ENCODE measurements around the gene EVI2B.
"Not testable (repeated sequence)": the region's sequence is repeated elsewhere in the genome, so short reads cannot be mapped to it uniquely, and the experiment has no call there.

Gene EVI2B

GRCh38 chr17:31313982-31314781 lies at the start of gene EVI2B:
TSS of gene EVI2B (minus strand) at chr17:31314054. CDS start at chr17:31305609, 8,445 bp downstream.
- peak; percentile 27 for DNase-seq (ENCODE audit: low spot score)

DNA sequence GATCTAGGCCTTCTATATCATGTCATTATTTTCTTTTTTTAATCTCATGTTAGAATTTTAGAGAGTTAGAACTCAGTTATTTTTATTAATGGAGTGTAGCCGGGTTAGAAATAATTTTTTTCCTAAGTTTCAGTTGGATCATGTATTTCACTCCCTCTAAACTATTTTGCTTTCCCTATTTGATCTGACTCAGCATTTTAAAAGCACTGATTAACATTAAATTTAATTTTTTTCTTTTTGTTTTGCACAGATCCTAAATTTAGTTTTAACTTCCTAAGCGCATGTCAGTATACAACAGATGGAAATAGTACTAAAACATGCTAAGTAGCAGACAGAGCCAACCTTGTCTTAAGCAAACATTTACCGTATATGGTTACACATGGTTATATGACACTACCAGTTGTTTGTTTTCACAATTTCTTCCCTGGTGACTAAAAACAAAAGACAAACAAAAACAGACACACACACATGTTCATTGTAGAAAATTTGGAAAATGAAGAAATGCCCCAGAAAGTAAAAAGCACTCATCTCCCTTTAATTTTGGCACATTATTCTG lies 44.1 kb upstream of the EVI2B start:
- no peak for DNase-seq (ENCODE audit: low spot score)

DNA sequence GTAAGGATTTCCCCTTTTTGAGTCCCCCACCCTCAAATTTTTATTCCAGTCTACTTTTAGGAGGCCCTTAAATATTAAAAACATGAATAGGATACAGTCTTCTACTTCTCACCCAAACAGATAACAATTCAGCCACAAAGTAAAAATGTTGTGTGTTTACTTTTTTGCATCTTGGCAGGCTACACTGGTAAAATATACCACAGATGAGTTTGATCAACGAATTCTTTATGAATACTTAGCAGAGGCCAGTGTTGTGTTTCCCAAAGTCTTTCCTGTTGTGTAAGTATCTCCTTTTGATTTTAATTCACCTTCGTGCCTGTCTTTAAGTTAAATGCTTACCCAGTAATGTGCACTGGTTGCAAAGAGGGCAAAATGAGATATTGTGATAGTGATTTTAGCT lies 43.2 kb upstream of the EVI2B start:
- no peak for DNase-seq (ENCODE audit: low spot score)

DNA sequence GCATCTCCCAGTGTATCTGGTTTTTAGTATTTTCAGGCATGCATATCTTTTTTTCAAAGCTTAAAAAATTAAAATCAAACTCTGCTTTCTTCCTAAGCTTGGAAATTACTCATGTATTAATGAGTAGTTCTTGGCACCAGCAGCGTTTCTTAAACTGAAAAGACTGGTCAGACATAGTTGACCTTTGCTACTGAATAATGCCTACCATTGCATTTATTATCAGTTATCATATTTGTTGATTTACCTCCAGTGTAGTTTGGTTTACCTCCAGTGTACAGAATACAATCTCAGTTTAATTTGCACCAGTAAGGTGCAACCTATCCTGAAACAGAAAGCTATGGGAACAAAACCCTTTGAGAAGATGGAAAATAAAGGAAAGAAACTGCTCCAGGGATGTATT lies 42.1 kb upstream of the EVI2B start:
- DNase-seq (ENCODE audit: low spot score): no peak

DNA sequence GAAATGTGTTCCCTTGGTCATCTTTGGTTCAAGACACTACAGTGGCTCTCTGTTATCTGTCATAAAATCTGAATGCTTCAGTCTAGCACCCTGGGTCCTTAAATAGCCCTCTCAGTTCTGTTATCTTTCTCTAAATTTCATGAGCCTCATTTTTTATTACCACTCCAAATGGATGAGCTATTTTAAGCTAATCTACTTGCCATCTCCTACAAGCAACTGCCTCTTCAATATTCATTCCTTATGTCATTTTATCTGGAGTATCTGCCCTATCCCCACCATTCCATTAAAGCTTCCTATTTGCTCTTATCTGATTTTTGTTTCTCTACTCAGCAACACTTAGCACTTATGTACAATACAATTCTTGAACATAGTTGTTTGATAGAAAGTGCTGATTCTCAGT lies 35.6 kb upstream of the EVI2B start:
- no peak for DNase-seq (ENCODE audit: low spot score)

DNA sequence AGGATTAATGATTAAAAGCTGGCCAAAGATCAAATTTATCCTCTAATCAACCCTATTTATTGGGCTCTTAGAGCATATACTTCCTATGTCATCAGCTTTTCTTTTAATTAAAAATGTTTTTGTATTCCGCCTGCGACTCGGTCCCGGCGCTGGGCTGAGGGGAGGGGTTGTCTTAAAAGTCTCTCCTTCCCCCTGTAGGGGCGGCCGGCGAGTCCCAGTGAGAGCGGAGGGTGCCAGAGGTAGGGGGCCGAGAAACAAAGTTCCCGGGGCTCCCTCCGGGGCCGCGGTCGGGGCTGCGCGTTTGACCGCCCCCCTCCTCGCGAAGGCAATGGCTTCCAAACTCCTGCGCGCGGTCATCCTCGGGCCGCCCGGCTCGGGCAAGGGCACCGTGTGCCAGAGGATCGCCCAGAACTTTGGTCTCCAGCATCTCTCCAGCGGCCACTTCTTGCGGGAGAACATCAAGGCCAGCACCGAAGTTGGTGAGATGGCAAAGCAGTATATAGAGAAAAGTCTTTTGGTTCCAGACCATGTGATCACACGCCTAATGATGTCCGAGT lies 31.4 kb upstream of the EVI2B start:
- DNase-seq (ENCODE audit: low spot score): not testable (repeated sequence)

- no peak for DNase-seq (ENCODE audit: low spot score)
Observed at GRCh38 chr17:31339906-31340661, 26.2 kb upstream of the EVI2B start.

DNA sequence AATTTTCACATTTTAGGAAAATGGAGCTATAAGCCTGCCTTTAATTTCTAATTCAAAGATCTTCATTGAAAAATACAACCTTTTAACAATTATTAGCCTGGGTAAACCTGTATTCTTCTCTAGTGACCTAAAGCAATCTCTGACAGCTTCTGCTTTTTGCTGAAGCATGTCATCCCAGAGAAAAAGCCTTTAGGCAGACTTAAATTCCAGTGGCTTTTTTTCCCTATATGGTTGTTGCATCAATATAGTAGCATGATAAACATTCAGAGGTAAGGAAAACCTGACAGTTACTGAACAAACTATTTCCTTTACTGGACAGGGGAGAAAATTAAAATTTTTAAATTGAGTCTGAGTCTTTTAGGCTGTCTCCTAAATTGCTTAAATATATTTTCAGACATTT lies 15.4 kb upstream of the EVI2B start:
- no peak for DNase-seq (ENCODE audit: low spot score)

GRCh38 chr17:31328160-31328535 lies 14.3 kb upstream of the EVI2B start:
- DNase-seq (ENCODE audit: low spot score): no peak

- DNase-seq (ENCODE audit: low spot score): peak; percentile 82
Observed at GRCh38 chr17:31327534-31328159, 13.8 kb upstream of the EVI2B start.

DNA sequence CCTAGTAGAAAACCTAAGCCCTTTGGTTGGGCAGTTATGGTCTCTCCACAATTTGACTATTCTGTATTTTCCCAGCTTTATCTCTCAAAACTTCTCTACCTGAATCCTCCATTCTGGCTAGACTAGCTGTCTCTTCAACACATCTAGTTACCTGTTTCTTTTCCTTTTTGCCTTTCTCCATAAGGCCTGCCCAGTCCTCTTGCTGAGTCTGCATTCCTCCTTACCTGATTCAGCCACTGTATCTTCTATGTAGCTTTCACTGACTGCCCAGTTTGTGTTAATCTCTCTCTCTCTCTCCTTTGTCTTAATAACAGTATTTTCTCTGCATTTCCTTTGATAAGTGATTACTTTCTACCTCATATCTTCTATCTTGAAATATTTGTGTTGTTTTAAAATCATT lies 9.7 kb upstream of the EVI2B start:
- no peak for DNase-seq (ENCODE audit: low spot score)

DNA sequence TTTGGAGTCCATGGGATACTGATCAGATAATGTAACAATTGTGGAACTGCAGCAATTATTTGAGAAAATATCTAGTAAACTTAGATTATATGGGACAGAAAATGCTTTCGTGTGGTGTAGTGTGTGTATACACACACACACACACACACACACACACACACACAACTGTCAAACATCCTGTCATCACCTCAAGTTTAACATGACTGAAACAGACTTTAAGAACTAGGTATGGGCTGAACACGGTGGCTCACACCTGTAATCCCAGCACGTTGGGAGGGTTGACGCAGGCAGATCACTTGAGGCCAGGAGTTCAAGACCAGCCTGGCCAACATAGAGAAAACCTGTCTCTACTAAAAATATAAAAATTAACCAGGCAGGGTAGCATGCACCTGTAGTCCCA lies 8.1 kb upstream of the EVI2B start:
- no peak for DNase-seq (ENCODE audit: low spot score)

DNA sequence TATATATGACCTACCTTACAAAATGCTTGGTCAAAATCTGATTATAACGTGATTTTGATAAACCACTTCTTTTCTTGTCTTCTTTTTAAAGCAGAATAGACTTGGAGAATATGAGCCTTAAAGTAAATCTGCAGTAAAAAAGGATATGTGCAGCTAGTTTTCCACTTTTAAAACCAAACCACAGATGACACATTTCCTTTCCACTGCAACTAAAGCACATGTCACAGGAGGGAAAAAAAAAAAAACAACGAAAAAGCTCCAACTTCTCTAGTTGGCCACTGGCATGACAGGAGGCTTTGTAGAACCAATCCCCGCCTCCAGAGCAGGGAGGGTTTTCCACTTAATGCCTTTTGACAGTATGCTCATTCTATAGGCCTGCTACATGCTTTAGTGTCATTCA lies 7.6 kb upstream of the EVI2B start, which contains the start of gene EVI2A:
Gene EVI2A (minus strand): TSS at position 142 of the 400 bp plus-strand sequence. CDS start 2,609 bp downstream, outside the sequence.
- peak; percentile 56 for DNase-seq (ENCODE audit: low spot score)

DNA sequence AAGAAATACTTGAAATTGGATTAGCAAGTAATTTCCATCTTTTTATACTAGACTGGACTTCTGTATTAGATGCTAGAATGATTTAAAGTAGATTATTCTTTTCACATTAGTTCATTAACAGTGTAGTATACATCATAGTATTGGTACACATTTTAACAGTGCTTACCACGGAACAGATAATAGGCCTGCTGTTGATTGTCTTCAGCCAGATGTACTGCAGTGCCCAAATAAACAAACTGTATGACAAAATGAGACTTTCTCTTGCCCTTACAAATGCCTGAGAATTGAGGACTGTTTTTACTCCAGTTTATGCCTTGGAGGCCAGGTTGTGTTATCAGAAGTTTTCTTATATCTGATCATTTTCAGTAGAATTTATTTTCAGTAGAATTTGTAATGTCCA lies 6.9 kb upstream of the EVI2B start:
- DNase-seq (ENCODE audit: low spot score): no peak

GRCh38 chr17:31320241-31320640 lies 6.4 kb upstream of the EVI2B start:
- no peak for DNase-seq (ENCODE audit: low spot score)

- DNase-seq (ENCODE audit: low spot score): no peak
Observed at GRCh38 chr17:31318851-31319661, 5.2 kb upstream of the EVI2B start.

- peak; percentile 46 for DNase-seq (ENCODE audit: low spot score)
Observed at GRCh38 chr17:31318298-31318801, 4.5 kb upstream of the EVI2B start.

DNA sequence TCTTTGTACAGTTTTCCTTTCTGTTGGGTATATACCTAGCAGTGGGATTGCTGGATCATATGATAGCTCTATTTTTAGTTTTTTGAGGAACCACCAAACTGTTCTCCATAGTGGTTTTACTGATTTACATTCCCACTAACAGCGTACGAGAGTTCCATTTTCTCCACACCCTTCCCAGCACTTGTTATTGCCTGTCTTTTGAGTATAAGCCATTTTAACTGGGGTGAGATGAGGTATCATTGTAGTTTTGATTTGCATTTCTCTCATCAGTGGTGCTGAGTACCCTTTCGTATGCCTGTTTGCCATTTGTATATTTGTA lies 887 bp upstream of the EVI2B start:
- DNase-seq (ENCODE audit: low spot score): no peak

DNA sequence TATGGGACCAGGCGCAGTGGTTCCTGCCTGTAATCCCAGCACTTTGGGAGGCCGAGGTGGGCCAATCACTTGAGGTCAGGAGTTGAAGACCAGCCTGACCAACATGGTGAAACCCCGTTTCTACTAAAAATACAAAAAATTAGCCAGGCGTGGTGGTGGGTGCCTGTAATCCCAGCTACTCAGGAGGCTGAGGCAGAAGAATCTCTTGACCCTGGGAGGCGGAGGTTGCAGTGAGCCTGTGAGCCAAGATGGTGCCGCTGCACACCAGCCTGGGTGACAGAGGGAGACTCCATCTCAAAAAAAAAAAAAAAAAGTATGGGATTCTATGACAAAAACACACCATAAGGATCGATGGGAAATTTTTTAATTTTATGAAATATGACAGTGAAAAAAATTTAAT lies 1.6 kb downstream of the EVI2B start:
- DNase-seq (ENCODE audit: low spot score): not testable (repeated sequence)

- DNase-seq (ENCODE audit: low spot score): no peak
Observed at GRCh38 chr17:31311526-31311925, 2.3 kb downstream of the EVI2B start.

- DNase-seq (ENCODE audit: low spot score): no peak
Observed at GRCh38 chr17:31310886-31311285, 3.0 kb downstream of the EVI2B start.
